GM12872 (cell line): ENCODE data around the gene LRRC3.
A peak's percentile ranks its signal among the peaks of the same experiment; 100 is the strongest.

Source experiments
- TF ChIP-seq, protein P1 (sequence below): IDR thresholded peaks from 3 replicates; pipeline ENCODE4 v1.5.1; 2011; ENCODE audit warnings: low read depth, mild to moderate bottlenecking, low read length, moderate library complexity; ENCODE audit not compliant: insufficient read depth

Gene LRRC3

DNA sequence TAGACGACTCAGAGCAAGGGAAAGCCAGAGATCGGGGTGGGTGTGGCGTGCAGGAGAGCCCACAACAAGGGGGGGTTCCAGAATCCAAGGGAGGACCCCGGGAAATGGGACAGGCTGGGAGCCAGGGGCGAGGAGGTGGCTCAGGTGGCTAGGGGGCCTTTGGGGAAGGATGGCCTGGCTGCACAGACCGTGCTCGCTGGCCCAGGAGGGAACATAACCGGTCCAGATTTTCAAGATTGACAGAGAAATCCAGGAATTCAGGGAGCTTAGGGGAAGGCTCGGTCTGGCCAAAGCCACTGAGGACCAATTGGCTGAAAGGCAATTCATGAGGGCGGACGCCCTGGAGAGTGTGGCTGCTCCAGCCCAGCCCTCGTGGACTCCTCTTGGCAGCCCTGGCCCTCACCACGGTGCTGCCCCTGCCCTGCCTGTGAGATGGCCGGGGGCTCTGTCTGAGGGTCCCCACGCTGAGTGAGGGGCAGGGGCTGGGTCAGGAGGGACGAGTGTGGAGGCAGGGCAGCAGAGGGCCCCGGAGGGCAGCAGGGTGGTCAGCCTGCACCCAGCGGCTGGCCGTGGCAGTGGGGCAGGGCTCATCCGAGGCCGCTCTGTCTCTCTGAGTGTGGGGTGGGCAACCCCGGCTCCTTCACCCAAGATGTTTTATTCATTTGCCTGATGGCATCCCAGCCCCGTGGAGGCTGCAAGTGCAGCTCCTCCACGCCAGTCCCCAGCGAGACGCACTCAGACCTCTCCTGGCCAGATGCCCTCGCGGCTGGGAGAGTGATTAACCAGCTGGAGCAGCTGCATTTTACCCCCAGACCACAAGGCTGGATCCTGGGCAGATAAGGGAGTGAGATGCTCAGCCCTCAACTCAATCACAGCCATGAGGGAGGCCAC is 5.6 kb upstream of the LRRC3 start:
- TF ChIP-seq, protein P1, sequence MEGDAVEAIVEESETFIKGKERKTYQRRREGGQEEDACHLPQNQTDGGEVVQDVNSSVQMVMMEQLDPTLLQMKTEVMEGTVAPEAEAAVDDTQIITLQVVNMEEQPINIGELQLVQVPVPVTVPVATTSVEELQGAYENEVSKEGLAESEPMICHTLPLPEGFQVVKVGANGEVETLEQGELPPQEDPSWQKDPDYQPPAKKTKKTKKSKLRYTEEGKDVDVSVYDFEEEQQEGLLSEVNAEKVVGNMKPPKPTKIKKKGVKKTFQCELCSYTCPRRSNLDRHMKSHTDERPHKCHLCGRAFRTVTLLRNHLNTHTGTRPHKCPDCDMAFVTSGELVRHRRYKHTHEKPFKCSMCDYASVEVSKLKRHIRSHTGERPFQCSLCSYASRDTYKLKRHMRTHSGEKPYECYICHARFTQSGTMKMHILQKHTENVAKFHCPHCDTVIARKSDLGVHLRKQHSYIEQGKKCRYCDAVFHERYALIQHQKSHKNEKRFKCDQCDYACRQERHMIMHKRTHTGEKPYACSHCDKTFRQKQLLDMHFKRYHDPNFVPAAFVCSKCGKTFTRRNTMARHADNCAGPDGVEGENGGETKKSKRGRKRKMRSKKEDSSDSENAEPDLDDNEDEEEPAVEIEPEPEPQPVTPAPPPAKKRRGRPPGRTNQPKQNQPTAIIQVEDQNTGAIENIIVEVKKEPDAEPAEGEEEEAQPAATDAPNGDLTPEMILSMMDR, result no peak

DNA sequence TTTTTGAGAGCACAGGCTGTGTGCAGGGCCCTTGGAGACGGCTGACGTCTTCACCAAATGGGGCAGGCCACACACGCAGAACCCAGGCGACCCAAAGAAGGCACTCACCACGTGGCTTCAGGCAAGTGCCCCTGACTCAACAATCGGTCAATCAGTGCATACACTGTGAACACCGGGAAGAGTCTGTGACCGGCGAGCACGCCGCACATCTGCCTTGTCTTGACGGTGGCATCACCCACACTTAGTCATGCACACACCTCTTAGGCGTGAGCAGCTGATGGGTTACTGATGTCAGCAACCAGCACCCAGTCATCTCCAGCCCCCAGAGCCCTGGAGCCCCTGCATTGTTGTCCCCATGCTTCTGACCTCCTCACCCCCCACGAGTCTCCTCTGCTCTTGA is 4.9 kb upstream of the LRRC3 start:
- TF ChIP-seq, protein P1, result no peak

GRCh38 chr21:44450999-44451398 is 4.3 kb upstream of the LRRC3 start:
- TF ChIP-seq, protein P1, result no peak

DNA sequence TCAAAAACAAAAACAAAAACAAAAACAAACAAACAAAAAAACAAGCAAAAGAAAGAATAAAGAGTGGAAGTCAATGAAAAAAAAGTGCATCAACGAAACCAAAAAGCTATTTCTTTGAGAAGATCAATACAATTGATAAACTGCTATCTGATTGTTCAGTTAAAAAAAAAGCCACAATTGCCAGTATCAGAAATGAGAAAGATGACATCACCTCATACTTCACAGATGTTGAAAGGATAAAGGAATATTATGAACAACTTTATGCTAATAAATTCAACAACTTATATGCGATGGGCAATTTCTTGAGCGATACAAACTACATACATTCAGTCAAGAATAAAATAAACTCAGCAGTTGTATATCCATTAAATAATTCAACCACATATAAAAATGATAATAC is 2.2 kb upstream of the LRRC3 start:
- TF ChIP-seq, protein P1, result no peak

DNA sequence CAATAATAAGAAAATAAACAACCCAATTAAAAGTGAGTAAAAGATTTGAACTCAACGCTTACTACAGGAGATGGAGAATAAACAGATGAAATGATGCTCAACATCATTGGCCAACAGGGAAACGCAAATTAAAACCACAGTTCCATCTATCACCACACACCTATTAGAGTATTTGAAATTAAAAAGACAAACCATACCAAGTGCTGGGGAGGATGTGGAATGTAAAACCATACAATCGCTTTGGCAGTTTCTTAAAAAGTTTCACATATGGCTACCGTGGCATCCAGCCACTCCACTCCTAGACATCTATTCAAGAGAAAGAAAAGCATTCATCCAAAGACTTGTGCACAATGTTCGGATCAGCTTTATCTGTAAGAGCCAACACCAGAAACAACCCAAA is 1.3 kb upstream of the LRRC3 start:
- TF ChIP-seq, protein P1, result no peak

- TF ChIP-seq, protein P1, result peak; percentile 47
These were observed 359 bp downstream of the LRRC3 start for GRCh38 chr21:44455524-44456213.

DNA sequence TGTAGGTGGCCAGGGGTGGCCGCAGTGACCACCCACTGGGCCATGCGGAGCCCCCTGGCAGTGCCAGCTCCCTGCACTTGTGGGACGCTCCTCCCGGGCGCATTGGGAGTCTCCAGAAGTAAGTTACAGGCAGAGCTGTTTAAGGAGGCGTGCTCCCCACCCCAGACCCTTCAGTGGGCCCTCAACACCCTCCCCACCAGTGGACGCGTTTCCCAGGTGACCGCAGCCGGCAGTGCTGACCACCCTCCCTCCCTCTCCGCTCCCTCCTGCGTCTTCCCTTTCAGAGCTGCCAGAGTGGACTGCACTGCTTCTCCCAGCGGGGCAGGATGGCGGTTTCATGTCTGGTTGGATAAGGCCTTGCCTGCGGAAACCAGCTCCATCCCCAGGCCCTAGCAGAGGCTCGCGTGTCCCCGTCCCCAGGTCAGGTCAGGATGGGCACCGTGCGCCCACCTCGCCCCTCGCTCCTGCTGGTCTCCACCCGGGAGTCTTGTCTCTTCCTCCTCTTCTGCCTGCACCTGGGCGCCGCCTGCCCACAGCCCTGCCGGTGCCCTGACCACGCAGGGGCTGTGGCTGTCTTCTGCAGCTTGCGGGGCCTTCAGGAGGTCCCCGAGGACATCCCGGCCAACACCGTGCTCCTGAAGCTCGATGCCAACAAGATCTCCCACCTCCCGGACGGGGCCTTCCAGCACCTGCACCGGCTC is 1.1 kb downstream of the LRRC3 start:
- TF ChIP-seq, protein P1, result no peak
